Breast epithelium (tissue), 3 donors: ENCODE data around the gene FRMPD2.
"Not testable (repeated sequence)": the region's sequence is repeated elsewhere in the genome, so short reads cannot be mapped to it uniquely, and the experiment has no call there.

Experiments used
- CTCF ChIP-seq, 3 donors: fragments of 450-650 bp; IDR thresholded peaks; one replicate each; pipeline ENCODE4 v1.5.1; 2016 to 2017; ENCODE audit warnings: antibody characterized with exemption in 3 of 3, mild to moderate bottlenecking in 3 of 3, moderate library complexity in 3 of 3
- POLR2A ChIP-seq: fragments of 450-650 bp; IDR thresholded peaks from one replicate; pipeline ENCODE4 v1.6.1; 2016; ENCODE audit warnings: antibody characterized with exemption, mild to moderate bottlenecking, moderate library complexity
- POLR2AphosphoS5 ChIP-seq, 3 donors: sonication (generic); formaldehyde crosslinking; IDR thresholded peaks; one replicate each; pipeline ENCODE4 v1.6.1; 2017; ENCODE audit warnings: antibody characterized with exemption in 3 of 3

GRCh38 chr10:48160670-48161069, 113.8 kb downstream of the FRMPD2 start:
- not testable (repeated sequence) for TF ChIP-seq CTCF (IDR thresholded peaks at IDR 0.05); POLR2A; POLR2AphosphoS5 (IDR thresholded peaks at IDR 0.05)
